ENCODE results near the gene C1R. TPM values are rescaled to one million over a fixed set of nuclear protein-coding genes. Genes with fewer than 3 reads are reported as not detected.
"Not testable (repeated sequence)": the region's sequence is repeated elsewhere in the genome, so short reads cannot be mapped to it uniquely, and the experiment has no call there.

Gene C1R
- total RNA-seq, 2 experiments from 2014 or later, result 0.84 to 1.2 TPM

- ChIA-PET CTCF (no interaction called here), POLR2A (no interaction called here)
Measured at GRCh38 chr12:7058163-7058845, 33.9 kb downstream of the C1R start.

GRCh38 chr12:7055736-7056135, 36.5 kb downstream of the C1R start:
- CTCF ChIA-PET, POLR2A ChIA-PET: not testable (repeated sequence)

- ChIA-PET POLR2A (no interaction called here), CTCF (no interaction called here)
Measured at GRCh38 chr12:7054925-7055324, 37.3 kb downstream of the C1R start.

- POLR2A ChIA-PET, result not testable (repeated sequence)
Measured at GRCh38 chr12:7049973-7050372, 42.3 kb downstream of the C1R start.

GRCh38 chr12:7049445-7049951, 42.7 kb downstream of the C1R start:
- CTCF ChIA-PET, POLR2A ChIA-PET: not testable (repeated sequence)

More at GRCh38 chr12:7049973-7050372, 42.3 kb downstream of the C1R start:
- CTCF ChIA-PET, result not testable (repeated sequence)

GRCh38 chr12:7047306-7047705, 44.9 kb downstream of the C1R start:
- POLR2A ChIA-PET, result no interaction called here
- CTCF ChIA-PET, result interaction anchor here (1.3 kb wide), 1 partner anchor 29 kb away, joined by 4 read pairs; the partner anchor contains the start of gene LPCAT3

GRCh38 chr12:7046383-7047105, 45.7 kb downstream of the C1R start:
- ChIA-PET POLR2A (no interaction called here), CTCF (interaction anchor here (1.3 kb wide), 1 partner anchor 28 kb away, joined by 4 read pairs; the partner anchor contains the start of gene LPCAT3)

- POLR2A ChIA-PET, result no interaction called here
- CTCF ChIA-PET, result no interaction called here
Measured at GRCh38 chr12:7045913-7046312, 46.3 kb downstream of the C1R start.

- ChIA-PET POLR2A (no interaction called here), CTCF (interaction anchor here (1.5 kb wide), 1 partner anchor 96 kb away, joined by 5 read pairs; no protein-coding TSS in a partner anchor)
Measured at GRCh38 chr12:7042842-7043241, 49.4 kb downstream of the C1R start.

- ChIA-PET CTCF (no interaction called here), POLR2A (no interaction called here)
Measured at GRCh38 chr12:7039403-7039802, 52.8 kb downstream of the C1R start.

- POLR2A ChIA-PET, result no interaction called here
- CTCF ChIA-PET, result no interaction called here
Measured at GRCh38 chr12:7038591-7038990, 53.7 kb downstream of the C1R start.

GRCh38 chr12:7037411-7037810, 54.8 kb downstream of the C1R start:
- POLR2A ChIA-PET, result not testable (repeated sequence)
- CTCF ChIA-PET, result interaction anchor here (1.2 kb wide), 1 partner anchor 71 kb away, joined by 4 read pairs; no protein-coding TSS in a partner anchor

GRCh38 chr12:7035463-7035862, 56.8 kb downstream of the C1R start:
- CTCF ChIA-PET, result no interaction called here

GRCh38 chr12:7034464-7034863, 57.8 kb downstream of the C1R start:
- POLR2A ChIA-PET, result interaction anchor here (1.0 kb wide), 1 partner anchor 74 kb away, joined by 3 read pairs; no protein-coding TSS in a partner anchor

More at GRCh38 chr12:7035463-7035862, 56.8 kb downstream of the C1R start:
- POLR2A ChIA-PET, result no interaction called here

GRCh38 chr12:7032990-7033389, 59.3 kb downstream of the C1R start:
- ChIA-PET POLR2A (no interaction called here), CTCF (interaction anchor here (1.4 kb wide), 1 partner anchor 60 kb away, joined by 5 read pairs; no protein-coding TSS in a partner anchor)

More at GRCh38 chr12:7034464-7034863, 57.8 kb downstream of the C1R start:
- CTCF ChIA-PET, result no interaction called here

GRCh38 chr12:7031306-7031705, 60.9 kb downstream of the C1R start:
- ChIA-PET POLR2A (no interaction called here), CTCF (interaction anchor here (0.6 kb wide), 2 partner anchors 60 to 1626 kb away, joined by 3 read pairs; no protein-coding TSS in a partner anchor)

Other genes starting within 250 kb of the C1R start
- 10 to 100 TPM; 50.0 to 53.1 TPM for gene CDCA3, start 241.2 kb downstream of the C1R start, total RNA-seq
- gene USP5, start 240.3 kb downstream of the C1R start, total RNA-seq, result 100 to 1,000 TPM; 151 to 152 TPM
- 1,000 to 10,000 TPM; 1,928 to 1,984 TPM for gene TPI1, start 224.9 kb downstream of the C1R start, total RNA-seq
- 1 to 10 TPM; 3.3 to 4.6 TPM for gene SPSB2, start 219.1 kb downstream of the C1R start, total RNA-seq
- gene LRRC23, start 187.6 kb downstream of the C1R start, total RNA-seq, result 1 to 10 TPM; 3.1 to 6.0 TPM
- 100 to 1,000 TPM; 171 to 175 TPM for gene ENO2, start 177.9 kb downstream of the C1R start, total RNA-seq
- gene ATN1, start 164.5 kb downstream of the C1R start, total RNA-seq, result 10 to 100 TPM; 44.1 to 44.3 TPM
- not detected for gene RNU7-1, start 148.6 kb downstream of the C1R start, total RNA-seq
- 100 to 1,000 TPM; 234 to 239 TPM for gene C12orf57, start 148.4 kb downstream of the C1R start, total RNA-seq
- gene PTPN6, start 141.1 kb downstream of the C1R start, total RNA-seq, result 100 to 1,000 TPM; 436 to 441 TPM
- gene PHB2, start 121.8 kb downstream of the C1R start, total RNA-seq, result 100 to 1,000 TPM; 509 to 511 TPM
- gene EMG1, start 121.5 kb downstream of the C1R start, total RNA-seq, result 100 to 1,000 TPM; 152 to 162 TPM
- 10 to 100 TPM; 26.1 TPM for gene LPCAT3, start 74.0 kb downstream of the C1R start, total RNA-seq
- 1 to 10 TPM in 1 of 2 experiments, under 1 TPM in 1; 0.65 to 1.0 TPM for gene C1S, start 31.7 kb downstream of the C1R start, total RNA-seq
- gene C1RL, start 16.8 kb upstream of the C1R start, total RNA-seq, result 10 to 100 TPM; 11.1 to 11.5 TPM
- under 1 TPM in 1 of 2 experiments, not detected in 1; 0.19 TPM for gene RBP5, start 36.4 kb upstream of the C1R start, total RNA-seq
- 10 to 100 TPM; 19.0 to 19.5 TPM for gene CLSTN3, start 37.9 kb upstream of the C1R start, total RNA-seq
- 10 to 100 TPM; 36.9 to 37.5 TPM for gene PEX5, start 97.2 kb upstream of the C1R start, total RNA-seq
- gene ACSM4, start 211.6 kb upstream of the C1R start, total RNA-seq, result not detected